Transverse colon (tissue), 4 donors: ENCODE measurements around the gene MAU2.

Source experiments
- CTCF ChIP-seq, 5 experiments: fragments of 200-600 bp in 3 of 5; fragments of 450-650 bp in 2 of 5; sonication (generic) in 3 of 5; IDR thresholded peaks; 1 replicate in 2 of 5; 2 replicates in 3 of 5; pipeline ENCODE4 v1.5.1; 2016 to 2017; ENCODE audit warnings: antibody characterized with exemption in 5 of 5, inconsistent platforms in 3 of 5, mild to moderate bottlenecking in 2 of 5, moderate library complexity in 1 of 5
- POLR2AphosphoS5 ChIP-seq, 3 donors: sonication (generic); formaldehyde crosslinking; IDR thresholded peaks; one replicate each; pipeline ENCODE4 v1.6.1; 2016; ENCODE audit warnings: antibody characterized with exemption in 3 of 3

- TF ChIP-seq CTCF (IDR thresholded peaks at IDR 0.05) (no peak), POLR2AphosphoS5 (IDR thresholded peaks at IDR 0.05) (no peak)
Observed at GRCh38 chr19:19349365-19349764, 28.7 kb downstream of the MAU2 start.
